Astrocyte of the cerebellum (primary cell): ENCODE results near the gene SMPD2.
A peak's percentile ranks its signal among the peaks of the same experiment; 100 is the strongest.

Experiments
- DNase-seq: peaks from one replicate; pipeline ENCODE4 v3.0.0-alpha.2; 2011; ENCODE audit warnings: low read depth
- H3K4me3 ChIP-seq: 2 replicates; pipeline ENCODE4 v1.5.1; 2011; ENCODE audit warnings: mild to moderate bottlenecking, low read depth, low read length, moderate library complexity
- in situ Hi-C: cut with HindIII; loops from 2 replicates; pipeline ENCODE4 v1.10.0; 2017; ENCODE audit warnings: low sequenced_read_pairs
- TF ChIP-seq, protein P1 (sequence below): IDR thresholded peaks from 2 replicates; pipeline ENCODE4 v1.5.1; 2012; ENCODE audit warnings: low read length, low read depth, moderate library complexity, mild to moderate bottlenecking; ENCODE audit errors: missing control alignments

SMPD2 gene

DNA sequence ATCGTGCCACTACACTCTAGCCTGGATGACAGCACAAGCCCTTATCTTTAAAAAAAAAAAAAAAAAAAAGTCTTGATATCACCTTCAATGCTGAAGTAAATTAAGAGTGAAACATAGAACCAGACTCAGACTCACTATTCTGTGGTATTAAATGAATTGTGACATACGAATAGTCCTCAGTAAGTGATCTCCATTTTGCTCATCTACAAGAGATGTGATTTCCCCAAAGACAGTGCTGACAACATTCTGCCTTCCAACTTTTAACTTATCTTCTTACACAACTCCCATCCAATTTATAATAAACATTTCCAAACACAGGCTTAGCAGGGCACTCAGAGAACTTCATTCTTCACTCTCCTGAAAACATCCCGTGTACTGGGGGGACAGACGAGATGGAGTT, 34.5 kb downstream of the SMPD2 start:
- TF ChIP-seq, protein P1, sequence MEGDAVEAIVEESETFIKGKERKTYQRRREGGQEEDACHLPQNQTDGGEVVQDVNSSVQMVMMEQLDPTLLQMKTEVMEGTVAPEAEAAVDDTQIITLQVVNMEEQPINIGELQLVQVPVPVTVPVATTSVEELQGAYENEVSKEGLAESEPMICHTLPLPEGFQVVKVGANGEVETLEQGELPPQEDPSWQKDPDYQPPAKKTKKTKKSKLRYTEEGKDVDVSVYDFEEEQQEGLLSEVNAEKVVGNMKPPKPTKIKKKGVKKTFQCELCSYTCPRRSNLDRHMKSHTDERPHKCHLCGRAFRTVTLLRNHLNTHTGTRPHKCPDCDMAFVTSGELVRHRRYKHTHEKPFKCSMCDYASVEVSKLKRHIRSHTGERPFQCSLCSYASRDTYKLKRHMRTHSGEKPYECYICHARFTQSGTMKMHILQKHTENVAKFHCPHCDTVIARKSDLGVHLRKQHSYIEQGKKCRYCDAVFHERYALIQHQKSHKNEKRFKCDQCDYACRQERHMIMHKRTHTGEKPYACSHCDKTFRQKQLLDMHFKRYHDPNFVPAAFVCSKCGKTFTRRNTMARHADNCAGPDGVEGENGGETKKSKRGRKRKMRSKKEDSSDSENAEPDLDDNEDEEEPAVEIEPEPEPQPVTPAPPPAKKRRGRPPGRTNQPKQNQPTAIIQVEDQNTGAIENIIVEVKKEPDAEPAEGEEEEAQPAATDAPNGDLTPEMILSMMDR, result no peak
- in situ Hi-C loops, result no loop called here
- no peak overlapping the region for H3K4me3 ChIP-seq
- DNase-seq, result no peak

DNA sequence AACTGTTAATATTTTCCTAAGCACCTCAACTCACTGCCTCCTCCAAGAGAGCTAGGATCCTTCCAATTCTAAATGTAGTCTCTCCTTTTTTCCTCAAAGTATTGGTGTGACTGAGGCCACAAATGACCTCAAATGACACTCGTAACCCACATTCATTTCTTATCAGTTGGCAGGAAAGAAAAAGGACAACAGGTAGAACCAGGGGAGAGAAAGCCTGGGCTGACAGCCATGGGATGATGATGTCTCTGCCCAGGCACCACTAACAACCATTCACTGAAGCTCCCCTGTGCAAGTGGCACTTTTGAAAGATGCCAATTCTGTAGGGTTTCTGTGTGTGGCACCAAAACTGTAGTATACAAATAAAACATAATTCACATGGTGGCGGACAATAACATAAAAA, 35.1 kb downstream of the SMPD2 start:
- in situ Hi-C loops, result no loop called here
- TF ChIP-seq, protein P1, result no peak
- no peak overlapping the region for H3K4me3 ChIP-seq
- no peak for DNase-seq

DNA sequence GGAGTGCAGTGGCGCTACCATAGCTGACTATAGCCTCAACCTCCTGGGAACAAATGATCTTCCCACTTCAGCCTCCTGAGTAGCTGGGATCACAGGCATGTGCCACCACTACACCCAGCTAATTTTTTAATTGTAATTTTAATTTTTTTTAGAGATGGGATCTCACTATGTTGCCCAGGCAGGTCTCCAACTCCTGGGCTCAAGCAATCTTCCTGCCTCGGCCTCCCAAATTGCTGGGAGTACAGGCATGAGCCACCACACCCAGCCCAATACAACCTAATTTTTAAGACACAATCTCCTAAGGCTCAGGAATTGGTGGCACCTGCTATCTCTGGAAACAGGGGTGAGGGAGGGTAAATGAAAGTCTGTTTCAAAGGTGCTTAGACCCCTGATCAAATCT, 36.7 kb downstream of the SMPD2 start:
- no peak for DNase-seq
- in situ Hi-C loops, result no loop called here
- TF ChIP-seq, protein P1, result no peak
- no peak overlapping the region for H3K4me3 ChIP-seq

DNA sequence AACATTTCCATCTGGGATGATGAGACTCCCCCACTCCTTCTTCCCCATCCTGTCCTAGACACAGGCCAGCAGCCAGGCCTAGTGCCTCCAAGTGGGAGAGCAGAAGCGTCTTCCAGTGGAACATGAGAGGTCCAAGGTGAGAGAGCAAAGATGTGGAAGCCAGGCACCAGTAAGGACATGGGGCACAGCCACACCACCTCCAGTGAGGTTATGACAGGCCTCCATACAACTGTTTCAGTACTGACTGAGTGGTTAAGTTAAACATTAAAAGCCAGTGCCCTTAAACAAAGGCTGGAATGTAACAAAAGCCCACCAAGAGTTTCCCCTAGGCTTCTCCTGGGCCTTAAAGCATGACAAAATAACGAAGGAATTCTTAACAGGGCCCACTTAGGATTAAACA, 37.2 kb downstream of the SMPD2 start:
- H3K4me3 ChIP-seq, result no peak overlapping the region
- TF ChIP-seq, protein P1, result no peak
- in situ Hi-C loops, result no loop called here
- no peak for DNase-seq

DNA sequence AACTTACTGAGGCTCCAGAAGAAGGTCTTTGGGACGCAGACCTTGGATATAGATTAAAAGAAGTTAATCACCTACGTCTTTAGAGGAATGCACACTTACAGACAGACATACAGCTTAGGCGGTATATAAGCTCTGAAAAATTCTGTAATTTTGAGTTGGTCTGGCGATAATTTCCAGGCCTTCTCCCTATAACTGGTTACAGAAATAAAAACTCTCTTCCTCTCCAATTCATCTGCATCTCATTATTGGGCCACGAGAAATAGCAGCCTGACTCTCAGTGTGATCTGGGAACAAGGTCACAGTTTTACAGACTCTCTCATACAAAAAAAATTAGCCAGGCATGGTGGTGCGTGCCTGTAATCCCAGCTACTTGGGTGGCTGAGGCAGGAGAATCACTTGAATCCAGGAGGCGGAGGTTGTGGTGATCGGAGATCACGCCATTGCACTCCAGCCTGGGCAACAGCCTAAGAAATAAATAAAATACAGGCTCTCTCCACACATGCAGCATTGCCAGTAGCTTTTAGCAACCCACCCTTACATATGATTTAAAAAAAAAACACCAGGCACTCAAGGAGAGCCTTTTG, 37.8 kb downstream of the SMPD2 start:
- in situ Hi-C loops, result no loop called here
- TF ChIP-seq, protein P1, result no peak
- no peak overlapping the region for H3K4me3 ChIP-seq
- no peak for DNase-seq

DNA sequence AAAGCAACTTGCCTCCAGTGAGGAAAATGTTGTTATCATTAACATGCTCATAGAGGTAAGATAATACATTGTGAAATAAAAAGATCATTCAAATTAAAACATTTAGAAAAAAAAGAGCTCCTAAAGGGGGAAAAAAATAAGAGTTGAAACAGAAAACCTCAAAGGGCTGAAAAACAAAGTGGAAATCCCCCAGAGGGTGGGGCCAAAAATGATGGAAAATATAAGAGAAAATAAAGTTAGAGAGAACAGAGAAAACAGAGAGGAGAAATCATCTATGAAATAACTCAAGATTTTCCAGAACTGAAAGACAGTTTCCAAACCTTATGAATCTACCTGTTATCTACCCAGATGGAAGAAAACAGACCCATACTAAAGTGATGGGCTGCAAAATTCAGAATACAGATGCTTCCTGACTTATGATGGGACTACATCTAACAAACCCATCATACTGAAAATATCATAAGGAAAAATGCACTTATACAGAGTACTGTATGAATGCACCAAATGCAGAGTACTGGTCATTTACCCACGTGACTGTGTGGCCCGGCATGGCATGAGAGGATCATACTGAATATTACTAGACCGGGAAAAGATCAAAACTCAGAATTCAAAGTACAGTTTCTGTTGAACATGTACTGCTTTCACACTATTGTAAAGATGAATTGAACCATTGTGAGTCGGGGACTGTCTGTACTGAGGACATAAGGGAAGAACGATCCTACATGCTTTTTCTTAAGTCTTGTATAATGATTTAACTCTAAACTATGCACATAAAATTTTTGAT, 38.5 kb downstream of the SMPD2 start:
- DNase-seq, result no peak
- TF ChIP-seq, protein P1, result no peak
- peak overlapping the region; percentile 5 for H3K4me3 ChIP-seq
- in situ Hi-C loops, result no loop called here
